Measurements from ENCODE around the gene COL5A1.

DNA sequence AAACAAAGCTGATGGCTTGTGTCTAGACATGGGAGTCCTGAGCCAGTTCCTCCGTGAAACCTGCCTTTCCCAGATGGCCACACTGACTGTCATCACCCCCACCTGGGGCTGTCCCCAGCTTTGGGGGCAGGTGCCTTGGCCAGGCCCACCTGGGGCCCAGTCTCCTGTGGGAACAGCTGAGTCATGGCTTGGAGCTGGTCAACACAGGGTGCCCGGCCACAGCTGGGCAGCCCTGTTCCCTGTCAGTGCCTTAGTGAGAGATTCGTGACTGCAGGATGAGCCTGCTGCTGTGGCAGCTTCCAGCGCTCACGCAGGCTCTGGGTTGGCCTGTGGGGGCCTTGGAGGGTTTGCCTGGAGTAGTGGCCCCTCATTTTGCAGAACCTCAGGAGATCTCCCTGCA is 56.5 kb downstream of the COL5A1 start:
- TF ChIP-seq, protein P1, sequence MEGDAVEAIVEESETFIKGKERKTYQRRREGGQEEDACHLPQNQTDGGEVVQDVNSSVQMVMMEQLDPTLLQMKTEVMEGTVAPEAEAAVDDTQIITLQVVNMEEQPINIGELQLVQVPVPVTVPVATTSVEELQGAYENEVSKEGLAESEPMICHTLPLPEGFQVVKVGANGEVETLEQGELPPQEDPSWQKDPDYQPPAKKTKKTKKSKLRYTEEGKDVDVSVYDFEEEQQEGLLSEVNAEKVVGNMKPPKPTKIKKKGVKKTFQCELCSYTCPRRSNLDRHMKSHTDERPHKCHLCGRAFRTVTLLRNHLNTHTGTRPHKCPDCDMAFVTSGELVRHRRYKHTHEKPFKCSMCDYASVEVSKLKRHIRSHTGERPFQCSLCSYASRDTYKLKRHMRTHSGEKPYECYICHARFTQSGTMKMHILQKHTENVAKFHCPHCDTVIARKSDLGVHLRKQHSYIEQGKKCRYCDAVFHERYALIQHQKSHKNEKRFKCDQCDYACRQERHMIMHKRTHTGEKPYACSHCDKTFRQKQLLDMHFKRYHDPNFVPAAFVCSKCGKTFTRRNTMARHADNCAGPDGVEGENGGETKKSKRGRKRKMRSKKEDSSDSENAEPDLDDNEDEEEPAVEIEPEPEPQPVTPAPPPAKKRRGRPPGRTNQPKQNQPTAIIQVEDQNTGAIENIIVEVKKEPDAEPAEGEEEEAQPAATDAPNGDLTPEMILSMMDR (conservative IDR thresholded peaks at IDR 0.05 in 1 of 2, IDR thresholded peaks at IDR 0.05 in 1 of 2; ENCODE audit: low read depth in 1 of 2, low read length in 2 of 2): no peak
- TF ChIP-seq EZH2 (IDR thresholded peaks at IDR 0.05; ENCODE audit: low read length, missing control alignments): no peak

Measured in fibroblast of lung (primary cell).